ENCODE data around the gene TBX4. TPM values are rescaled to one million over a fixed set of nuclear protein-coding genes. Genes with fewer than 3 reads are reported as not detected.

The TBX4 gene
- total RNA-seq, 4 donors from 2014 or later = not detected

- Histone ChIP-seq H3K4me1 (no peaks in the 10 kb centered on the region), H3K9me3 (no peaks in the 10 kb centered on the region), H3K27ac (no peak overlapping the region), H3K36me3 (no peaks in the 10 kb centered on the region), H3K4me3 (no peak overlapping the region), H3K27me3 (peaks cover 0 to 8% (median 1%) of the 10 kb centered on the region in 3 donors)
- DNase-seq (no peak), ATAC-seq (no peak)
- in situ Hi-C loops (cut with MboI; ENCODE audit: low sequenced_read_pairs in 4 of 4) = no loop called here
- intact Hi-C loops (cut with DNase I; ENCODE audit: low total_unique reads) = no loop called here
- TF ChIP-seq CTCF (IDR thresholded peaks at IDR 0.05 in 4 of 5, conservative IDR thresholded peaks at IDR 0.05 in 1 of 5) (no peak), POLR2A (IDR thresholded peaks at IDR 0.05) (no peak)
These were observed 29.2 kb downstream of the TBX4 start for GRCh38 chr17:61481421-61481820.

- ATAC-seq (no peak), DNase-seq (no peak)
- intact Hi-C loops (cut with DNase I; ENCODE audit: low total_unique reads) = no loop called here
- Histone ChIP-seq H3K27ac (no peak overlapping the region), H3K36me3 (no peaks in the 10 kb centered on the region), H3K27me3 (no peaks in the 10 kb centered on the region), H3K9me3 (no peaks in the 10 kb centered on the region), H3K4me1 (no peaks in the 10 kb centered on the region), H3K4me3 (no peak overlapping the region)
- no peak for TF ChIP-seq CTCF (IDR thresholded peaks at IDR 0.05 in 4 of 5, conservative IDR thresholded peaks at IDR 0.05 in 1 of 5)
- no peak for TF ChIP-seq POLR2A (IDR thresholded peaks at IDR 0.05)
- in situ Hi-C loops (cut with MboI; ENCODE audit: low sequenced_read_pairs in 4 of 4) = no loop called here
These were observed 30.2 kb downstream of the TBX4 start for GRCh38 chr17:61482467-61482866.

- Histone ChIP-seq H3K27ac (no peak overlapping the region), H3K36me3 (no peaks in the 10 kb centered on the region), H3K4me1 (no peaks in the 10 kb centered on the region), H3K9me3 (no peaks in the 10 kb centered on the region), H3K27me3 (no peaks in the 10 kb centered on the region), H3K4me3 (no peak overlapping the region)
- ATAC-seq = no peak
- no peak for DNase-seq
- in situ Hi-C loops (cut with MboI; ENCODE audit: low sequenced_read_pairs in 4 of 4) (no loop called here), intact Hi-C loops (cut with DNase I; ENCODE audit: low total_unique reads) (no loop called here)
- TF ChIP-seq POLR2A (IDR thresholded peaks at IDR 0.05) (no peak), CTCF (IDR thresholded peaks at IDR 0.05 in 4 of 5, conservative IDR thresholded peaks at IDR 0.05 in 1 of 5) (no peak)
These were observed 31.5 kb downstream of the TBX4 start for GRCh38 chr17:61483778-61484116.

- TF ChIP-seq CTCF (IDR thresholded peaks at IDR 0.05 in 4 of 5, conservative IDR thresholded peaks at IDR 0.05 in 1 of 5) (no peak), POLR2A (IDR thresholded peaks at IDR 0.05) (no peak)
- DNase-seq (no peak), ATAC-seq (no peak)
- Histone ChIP-seq H3K27me3 (no peaks in the 10 kb centered on the region), H3K27ac (no peak overlapping the region), H3K36me3 (no peaks in the 10 kb centered on the region), H3K9me3 (no peaks in the 10 kb centered on the region), H3K4me1 (no peaks in the 10 kb centered on the region), H3K4me3 (no peak overlapping the region)
- in situ Hi-C loops (cut with MboI; ENCODE audit: low sequenced_read_pairs in 4 of 4) = no loop called here
- intact Hi-C loops (cut with DNase I; ENCODE audit: low total_unique reads) = no loop called here
These were observed 32.0 kb downstream of the TBX4 start for GRCh38 chr17:61484174-61484573.

- H3K4me3 ChIP-seq = no peak overlapping the region
These were observed 33.0 kb downstream of the TBX4 start for GRCh38 chr17:61485067-61485775.

More at GRCh38 chr17:61485067-61485775, 33.0 kb downstream of the TBX4 start:
- Histone ChIP-seq H3K4me1 (no peaks in the 10 kb centered on the region), H3K27ac (no peak overlapping the region), H3K36me3 (no peaks in the 10 kb centered on the region), H3K27me3 (no peaks in the 10 kb centered on the region), H3K9me3 (no peaks in the 10 kb centered on the region)
- ATAC-seq = no peak
- intact Hi-C loops (cut with DNase I; ENCODE audit: low total_unique reads) (no loop called here), in situ Hi-C loops (cut with MboI; ENCODE audit: low sequenced_read_pairs in 4 of 4) (no loop called here)
- DNase-seq = no peak
- TF ChIP-seq CTCF (IDR thresholded peaks at IDR 0.05 in 4 of 5, conservative IDR thresholded peaks at IDR 0.05 in 1 of 5) (no peak), POLR2A (IDR thresholded peaks at IDR 0.05) (no peak)

All from gastrocnemius medialis (tissue), 4 donors.